GM18867 (cell line): ENCODE measurements around the gene XXYLT1.

Experiments used
- ATAC-seq: cut with Tn5 transposase; IDR thresholded peaks from one replicate; pipeline ENCODE4 v1.9.1; 2021; ENCODE audit warnings: mild to moderate bottlenecking, moderate library complexity; ENCODE audit not compliant: unreplicated experiment

XXYLT1 gene

DNA sequence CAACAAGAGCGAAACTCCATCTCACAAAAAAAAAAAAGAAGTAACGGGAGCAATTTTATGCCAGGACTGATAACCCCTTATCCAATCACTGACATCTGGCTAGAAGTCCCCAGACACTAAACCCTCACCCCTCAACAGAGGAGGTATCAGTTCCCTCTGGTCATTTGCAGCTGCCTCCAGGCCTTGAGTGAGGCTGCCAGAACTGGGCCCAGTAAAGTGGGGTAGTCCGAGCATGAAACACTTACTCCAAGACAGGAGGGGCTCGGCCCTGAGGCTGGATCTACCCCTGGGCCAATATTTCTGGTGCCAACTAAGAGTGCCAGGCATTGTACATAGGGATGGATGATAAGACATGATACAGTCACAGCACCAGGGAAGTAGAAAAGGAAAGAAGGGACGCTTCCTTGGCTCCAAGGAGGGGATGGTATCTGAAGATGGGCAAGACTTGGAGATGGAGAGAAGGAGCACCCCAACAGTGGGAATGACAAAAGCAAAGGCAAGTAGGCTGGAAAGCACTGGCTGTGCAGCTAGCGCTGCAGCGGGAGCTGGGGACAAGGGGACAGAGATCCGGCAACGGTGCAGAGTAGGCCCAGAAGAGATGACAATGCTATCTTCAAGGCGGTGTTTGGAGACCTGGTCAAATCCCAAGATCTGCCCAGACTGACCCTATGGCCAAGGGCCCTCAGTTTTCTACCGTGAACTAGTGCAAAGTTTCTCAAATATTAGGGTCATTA is 2.2 kb downstream of the XXYLT1 start:
- ATAC-seq = no peak

DNA sequence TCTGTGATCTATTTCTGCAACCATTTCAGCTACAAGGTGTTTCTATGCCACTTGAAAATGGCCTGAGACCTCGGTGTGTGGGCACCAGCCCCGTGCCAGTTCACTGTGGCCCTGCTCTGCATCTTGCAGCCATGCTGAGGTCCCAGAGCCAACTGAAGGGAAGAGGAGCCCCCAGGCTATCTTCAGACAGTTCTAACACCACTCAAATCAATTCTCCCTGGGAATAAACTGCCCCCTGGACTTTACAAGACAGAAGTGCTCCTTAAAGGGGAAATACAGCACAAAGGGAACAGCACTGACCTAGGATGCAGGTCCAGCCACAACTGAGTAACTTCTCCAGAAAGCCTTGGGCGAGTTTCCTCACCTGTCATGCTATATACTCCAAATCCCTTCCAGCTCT is 3.9 kb downstream of the XXYLT1 start:
- no peak for ATAC-seq

DNA sequence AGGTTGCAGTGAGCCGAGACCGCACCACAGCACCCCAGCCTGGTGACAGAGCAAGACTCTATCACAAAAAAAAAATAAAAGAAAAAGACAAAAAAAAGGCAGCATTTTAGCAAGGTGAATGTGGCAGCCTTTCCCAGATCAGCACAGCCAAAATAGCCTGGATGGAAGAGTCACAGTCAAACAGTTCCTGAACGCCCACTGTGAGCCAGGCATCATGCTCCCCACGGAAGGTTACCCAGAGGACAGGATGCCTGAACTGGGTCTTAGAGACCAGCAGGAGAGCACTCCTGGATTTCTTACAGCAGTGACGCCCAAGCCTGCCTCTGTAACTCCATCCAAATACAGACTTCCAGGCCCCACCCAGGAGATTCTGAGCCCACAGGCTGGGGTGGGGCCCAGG is 4.5 kb downstream of the XXYLT1 start:
- no peak for ATAC-seq

DNA sequence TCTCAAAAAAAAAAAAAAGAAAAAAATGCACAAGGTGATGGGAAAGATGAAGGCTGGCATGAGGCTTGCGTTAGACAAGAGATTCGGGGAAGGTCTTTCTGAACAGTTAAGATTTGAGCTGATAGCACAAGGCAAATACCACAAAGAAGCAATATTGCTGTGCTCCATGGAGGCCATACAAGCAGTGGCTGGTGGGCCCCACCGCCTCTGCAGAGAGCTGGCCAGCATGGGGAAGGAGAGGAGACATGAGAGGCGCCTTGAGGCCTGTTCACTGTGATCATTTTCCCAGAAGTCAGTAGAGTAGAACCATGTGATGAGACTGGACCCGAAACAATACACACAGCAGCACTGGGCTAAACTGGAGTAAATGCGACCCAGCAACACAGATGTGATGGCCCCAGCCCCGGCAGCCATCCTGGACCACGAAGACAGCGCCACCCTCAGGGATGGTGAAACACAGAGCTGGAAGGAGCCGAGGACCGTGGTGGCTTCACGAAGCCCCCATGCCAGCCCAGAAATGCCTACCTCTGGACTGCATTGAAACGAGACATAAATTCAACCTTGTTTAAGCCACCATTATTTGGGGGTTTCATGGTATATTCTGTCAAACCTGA is 5.5 kb downstream of the XXYLT1 start:
- no peak for ATAC-seq

DNA sequence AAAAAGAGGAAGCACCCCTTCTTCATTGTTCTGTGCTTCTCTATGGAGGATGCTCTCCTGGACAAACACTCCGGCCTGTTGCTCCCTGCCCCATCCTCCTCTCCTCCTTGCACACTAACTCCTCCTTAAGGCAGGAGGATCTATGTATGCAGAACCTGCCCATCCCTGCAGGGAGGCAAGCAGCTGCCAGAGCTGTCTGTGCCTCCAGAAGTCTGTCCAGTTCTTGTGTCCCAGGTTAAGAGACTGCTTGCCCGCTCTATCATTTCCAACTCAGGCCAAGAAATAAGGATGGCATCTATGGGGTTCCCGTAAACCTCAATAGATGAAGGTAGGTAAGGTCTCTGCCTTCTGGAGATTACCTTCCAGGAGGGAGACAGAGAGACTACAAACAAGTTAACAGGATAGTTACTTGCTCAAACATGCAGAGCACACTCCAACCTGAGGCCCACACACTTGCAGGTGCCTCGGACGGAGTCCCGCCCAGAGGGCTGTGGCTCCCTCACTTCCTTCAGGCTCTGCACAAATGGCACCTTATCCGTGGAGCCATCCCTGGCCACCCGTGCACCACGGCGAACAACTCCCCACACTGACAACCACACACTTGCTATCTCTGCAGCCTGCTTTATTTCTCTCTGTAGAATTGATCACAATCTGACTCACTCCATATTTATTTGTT is 6.9 kb downstream of the XXYLT1 start:
- ATAC-seq = no peak

DNA sequence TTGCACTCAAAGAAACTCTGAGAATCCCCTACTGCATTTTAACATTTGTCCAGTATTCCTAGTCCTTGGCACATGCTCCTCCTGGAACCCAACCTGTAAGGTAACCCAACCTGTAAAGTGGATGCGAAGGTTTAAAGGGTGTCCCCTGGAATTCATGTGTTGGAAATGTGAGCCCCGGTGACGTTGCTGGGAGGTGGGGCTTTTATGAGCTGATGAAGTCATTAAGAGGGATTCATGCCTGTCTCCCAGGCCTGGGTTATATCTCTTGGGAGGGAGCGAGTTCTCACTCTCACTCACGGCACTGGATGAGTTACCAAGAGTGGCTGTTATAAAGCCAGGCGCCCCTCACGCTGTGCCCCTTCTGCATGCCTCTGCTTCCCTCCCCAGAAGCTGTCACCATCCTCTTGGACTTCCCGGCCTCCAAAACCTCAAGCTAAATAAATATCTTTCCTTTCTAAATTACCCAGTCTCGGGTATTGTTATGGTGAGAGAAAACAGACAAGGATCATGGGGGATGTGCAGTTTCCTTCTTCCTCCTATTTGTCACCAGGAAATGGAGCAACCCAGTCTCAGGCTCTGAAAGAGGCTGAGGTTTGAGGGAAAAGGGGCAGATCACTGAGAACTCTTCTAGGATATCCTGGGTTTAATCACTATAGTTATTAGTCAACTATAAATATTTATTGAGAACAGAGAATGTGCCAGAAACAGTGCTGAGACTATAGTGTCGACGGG is 7.6 kb downstream of the XXYLT1 start:
- ATAC-seq = no peak

DNA sequence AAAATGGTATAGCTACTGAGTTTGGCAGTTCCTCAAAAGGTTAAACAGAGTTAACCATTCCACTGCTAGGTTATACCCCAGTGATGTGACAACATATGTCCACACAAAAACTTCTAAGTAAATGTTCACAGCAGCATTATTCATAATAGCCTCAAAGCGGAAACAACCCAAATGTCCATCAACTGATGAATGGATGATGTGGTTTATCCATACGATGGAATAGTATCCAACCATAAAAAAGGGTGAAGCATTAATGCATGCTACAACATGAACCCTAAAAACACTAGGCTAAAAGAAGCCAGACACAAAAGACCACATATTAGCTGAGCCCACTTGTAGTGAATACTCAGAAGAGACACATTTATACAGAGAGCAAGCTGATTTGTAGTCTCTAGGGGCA is 9.0 kb downstream of the XXYLT1 start:
- no peak for ATAC-seq

DNA sequence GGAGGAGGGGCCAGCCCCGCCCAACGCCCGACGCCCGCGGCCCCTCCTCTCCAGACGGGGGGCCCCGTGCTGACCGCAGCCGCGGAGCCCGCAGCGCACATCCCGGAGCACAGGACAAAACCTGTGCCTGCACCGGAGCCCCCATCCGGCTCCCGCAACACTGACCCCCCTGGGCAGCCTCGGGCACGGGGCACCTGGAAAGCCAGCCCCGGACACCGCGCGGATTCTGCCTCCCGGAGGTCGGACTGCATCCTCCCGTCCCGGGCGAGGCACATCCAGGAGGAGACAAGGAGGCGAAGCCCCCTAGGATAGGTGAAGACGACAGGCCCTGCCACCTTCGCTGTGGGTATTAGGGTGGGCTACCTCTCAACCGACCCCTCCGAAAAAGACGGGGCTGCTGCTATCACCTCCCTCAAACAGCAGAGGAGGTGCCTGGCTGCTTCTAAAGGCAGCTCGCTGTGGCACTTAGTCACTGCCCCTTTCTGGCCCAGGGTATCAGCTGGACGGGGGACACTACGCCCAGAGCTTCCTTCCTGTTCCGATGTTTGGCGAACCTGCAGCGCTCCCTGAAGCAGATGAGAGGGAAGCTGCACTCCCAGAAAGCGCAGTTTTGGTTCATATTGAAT is 10.6 kb downstream of the XXYLT1 start:
- peak; percentile 4 for ATAC-seq

DNA sequence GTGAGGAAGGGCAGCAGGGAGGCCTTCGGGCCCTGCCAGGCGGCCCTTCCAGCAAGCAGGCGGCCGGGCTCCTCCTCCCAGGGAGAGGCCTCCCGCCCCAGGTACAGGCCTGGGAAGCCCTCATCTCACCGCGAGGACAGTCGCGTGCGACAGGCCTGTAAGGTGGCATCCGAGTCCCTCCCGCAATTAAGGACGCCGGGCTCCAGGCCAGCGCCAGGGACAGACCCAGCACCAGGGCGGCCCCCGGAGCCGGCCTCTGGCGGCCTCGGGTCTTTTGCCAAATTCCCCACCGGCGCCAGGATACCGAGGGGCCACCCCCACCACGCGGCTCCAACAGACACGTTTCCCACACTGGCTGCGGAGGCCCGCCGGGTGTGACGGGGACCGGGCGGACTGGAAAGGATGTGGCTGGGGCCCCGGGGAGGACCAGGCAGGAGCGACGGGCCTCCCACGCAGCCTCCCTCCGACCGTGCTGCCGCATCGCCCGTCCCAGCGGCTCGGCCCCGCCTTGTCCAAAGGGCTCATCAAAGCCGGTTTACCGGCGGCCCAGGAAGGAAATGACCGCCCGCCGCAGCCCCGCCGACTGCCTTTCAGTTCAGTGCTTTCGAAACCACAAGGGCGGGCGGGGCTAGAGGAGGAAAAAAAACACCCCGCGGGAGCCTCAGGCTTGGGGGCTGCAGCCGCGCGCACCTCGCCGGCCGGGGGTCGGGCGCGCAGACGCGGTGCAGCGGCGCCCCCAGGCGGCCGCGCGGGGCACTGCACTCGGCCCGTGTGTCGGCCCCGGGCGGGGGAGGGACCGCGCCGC is 11.3 kb downstream of the XXYLT1 start:
- peak; percentile 79 for ATAC-seq

DNA sequence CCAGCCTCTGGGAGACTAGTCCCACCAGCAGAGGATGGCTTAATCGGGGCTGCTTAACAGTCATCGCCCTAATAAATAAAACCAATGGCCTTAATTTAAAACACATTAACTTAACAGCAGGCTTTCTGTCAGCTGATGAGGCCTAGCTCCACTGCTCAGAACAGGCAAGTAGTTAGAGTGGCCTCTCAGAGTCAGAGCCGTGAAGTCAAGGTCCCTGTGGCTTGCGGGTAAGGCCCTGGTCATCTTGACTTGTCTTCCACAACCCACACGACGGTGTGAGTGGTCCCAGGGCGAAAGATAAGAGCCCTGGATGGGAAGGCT is 11.8 kb downstream of the XXYLT1 start:
- no peak for ATAC-seq

DNA sequence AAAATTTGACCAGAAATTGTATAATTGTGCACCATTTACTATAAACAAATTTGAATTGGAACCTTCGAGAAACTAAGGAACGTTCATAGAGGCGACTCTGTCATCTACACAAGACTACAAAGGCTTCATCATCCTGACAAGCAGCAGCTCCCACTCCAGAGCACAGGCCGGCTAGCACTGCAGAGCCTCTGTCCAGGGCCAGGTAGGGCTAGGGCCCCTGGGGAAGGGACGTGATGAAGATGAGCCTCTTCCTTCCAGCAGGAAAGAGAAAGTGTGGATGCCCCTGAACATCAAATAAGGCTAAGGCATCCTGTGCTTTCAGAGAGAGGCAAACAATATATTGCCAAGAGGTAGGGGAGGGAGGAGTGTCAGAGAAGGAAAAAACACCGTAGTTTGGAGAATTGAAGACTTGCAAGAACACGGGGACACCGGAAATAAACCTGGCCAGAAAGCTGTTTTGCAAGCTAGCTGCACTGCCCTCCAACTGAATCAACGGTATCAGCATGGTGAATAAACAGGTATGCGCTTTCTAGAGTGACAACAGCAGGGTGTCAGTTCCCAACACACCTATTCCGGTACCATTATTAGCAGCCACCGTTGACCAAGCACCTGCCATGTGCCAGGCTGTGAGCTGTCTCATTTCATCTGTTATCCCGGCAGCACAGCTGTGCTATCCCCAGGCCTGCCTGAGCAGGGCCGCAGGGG is 12.4 kb downstream of the XXYLT1 start:
- no peak for ATAC-seq

DNA sequence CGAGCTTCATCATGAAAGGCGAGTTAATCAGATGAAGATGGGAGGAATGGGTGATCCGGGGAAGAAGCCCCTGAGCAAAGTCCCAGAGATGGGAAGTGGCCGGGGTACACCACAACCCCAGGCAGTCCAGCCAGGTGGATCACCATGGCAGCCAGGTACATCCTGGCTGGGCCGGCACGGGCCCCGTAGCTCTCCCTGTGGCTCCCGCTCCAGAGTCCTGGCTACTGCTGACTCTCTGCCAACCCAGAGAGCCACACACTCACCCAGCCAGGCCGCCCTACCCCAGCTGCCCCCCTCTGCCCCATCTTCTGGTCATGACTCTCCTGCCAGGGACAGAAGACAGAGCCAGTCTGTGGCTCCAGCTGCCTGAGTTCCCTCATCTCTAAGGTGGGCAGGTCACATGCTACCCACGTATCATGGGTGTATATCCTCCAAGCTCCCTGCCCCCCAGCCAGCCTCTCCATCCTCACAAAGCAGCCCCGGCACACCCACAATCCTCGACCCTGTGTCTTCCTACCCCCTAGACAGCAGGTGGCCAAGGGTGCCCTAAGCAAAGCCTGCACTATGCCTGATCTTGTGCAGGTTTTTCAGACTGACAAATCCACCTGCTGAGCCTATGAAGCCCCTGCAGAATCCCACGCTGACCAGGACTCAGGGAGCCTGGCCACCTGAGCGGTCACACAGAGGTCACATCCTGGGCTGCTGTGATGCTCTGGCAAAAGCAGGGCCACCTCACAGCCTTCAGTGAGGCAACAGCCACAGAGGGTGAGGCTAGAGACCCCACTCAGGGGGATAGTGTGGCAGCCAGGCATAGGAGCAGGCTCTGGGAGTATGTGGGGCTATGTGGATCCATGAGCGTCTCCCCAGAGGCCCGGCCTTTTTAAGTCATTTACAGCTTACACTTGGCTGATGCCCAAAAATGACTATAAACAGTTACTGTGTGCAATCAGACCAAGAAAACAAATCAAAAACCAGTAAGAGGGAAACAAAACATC is 13.2 kb downstream of the XXYLT1 start:
- no peak for ATAC-seq

DNA sequence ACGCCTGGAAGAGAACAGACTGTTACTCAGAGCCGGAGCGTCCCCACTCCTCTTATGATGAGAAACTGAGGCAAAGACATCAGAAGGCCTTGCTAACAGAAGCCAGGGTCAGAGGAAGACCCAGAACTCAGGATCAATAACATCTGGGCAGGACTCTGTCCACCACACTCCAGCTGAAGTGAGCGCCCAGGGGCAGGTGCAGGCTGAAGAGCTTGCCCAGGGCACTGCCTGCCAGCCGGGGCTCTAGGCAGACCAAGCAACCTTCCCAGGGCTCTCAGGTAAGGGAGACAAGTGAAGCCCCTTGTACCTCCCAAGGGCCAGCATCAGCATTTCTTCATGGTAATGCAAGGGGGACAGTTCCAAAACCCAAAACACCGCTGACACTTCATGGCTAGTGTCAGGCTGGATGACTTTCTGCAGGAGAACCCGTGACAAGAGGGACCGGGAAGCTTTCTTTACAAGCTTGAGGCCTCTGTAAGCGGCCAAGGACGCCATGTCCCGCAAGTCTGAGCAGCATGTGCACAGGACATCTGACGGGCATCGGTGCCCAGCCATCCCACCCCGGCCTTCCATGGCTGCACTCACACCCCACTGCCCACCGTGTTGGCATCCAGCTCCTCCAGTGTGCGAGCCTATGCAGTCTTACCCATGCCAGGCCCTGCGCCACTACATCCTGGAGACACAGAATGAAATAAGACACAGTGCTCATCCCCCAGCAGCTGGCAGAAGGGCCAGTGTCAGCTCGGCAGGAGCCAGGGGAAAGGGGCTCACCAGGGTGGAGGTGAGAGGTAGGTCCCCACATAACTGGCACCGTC is 14.1 kb downstream of the XXYLT1 start:
- no peak for ATAC-seq

DNA sequence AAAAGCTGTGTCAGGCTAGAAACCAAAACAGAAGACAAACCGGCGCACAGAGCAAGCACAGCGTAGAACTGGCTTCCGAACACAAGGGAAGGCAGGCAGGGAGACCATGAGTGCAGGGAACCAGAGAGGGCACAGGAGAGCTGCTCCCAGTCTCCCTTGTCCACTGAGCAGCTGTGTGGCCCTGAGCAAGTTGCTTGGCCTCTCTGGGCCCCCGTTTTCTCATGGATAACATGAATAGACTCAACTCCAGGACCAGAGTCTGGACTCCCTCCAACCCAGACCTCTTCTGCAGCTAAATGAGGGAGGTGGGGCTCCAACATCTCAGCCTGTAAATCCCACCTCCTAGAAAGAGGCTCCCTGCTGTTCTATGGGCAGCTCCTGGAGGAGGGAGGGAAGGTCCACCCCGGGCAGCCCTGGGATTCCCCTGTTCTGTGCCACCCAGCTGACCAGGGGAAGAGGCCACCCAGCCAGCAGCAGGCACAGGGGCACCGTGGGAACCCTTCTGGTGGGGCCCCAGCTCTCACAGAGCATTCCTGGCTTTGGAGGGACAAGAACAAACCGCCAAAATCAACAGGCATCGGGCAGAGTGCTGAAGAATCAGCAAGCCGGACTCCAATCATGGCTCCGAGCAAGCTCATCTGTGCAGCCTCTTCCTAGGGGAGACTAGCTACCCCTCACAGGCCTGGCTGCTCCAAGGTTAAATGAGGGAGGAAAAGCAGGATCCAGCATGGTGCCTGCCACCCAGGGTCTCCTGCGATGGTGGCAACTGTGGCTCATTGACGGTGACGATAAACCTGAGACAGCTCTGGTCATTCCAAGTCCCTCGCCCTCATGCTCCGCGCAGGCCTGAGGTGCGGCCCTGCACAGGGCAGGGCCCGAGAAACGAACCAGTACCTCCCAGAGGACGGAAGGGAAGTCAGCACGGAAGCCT is 15.1 kb downstream of the XXYLT1 start:
- no peak for ATAC-seq

DNA sequence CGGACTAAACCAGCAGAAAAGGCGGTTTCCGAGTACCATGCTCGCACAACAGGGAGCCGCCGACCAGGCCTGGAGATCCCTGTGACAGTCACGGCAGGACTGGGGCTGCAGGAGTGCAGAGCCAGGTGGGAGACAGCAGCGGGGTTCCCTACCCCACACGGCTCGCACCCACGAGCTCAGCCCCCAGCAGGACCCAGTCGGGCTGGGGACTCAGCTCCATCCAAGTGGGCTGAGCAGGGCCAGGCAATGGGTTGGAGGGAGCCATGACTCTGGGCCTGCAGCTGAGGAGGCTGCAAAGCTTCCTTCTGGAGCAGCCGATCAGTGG is 15.8 kb downstream of the XXYLT1 start:
- ATAC-seq = no peak

DNA sequence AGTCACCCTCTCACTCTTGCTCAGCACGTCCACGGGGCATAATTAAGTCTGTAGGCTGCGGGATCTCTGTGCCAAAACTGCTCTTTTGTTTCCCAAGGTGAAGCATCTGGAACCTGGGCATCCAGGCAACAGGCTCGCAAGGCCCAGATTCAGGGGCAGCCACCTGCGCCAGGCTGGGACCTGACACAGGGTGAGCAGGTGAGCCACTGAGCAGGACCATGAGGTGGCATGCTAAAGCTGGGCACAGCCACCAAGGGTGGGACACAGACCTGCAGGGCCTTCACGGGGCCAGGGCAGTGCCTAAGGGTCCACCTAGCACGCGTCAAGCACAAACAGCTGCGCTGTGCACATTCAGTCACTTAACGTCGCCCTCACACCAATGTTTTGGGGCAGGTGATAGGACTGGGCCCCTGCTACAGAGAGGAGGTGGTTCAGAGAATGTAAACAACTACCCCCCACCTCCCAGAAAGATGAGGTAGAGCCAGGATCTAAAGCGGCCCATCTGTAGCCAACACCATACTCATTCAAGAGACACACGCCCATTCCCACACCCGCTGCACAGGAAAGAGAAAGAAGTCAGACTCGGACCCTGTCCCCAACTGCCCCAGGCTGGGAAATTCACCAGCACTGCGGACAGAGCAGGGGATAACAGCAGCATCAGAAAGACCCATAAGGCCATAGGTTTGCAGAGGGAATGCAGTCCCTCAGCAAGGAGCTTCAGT is 16.3 kb downstream of the XXYLT1 start:
- ATAC-seq = no peak
